SK-N-SH treated with all-trans-retinoic acid at 6 μM for 48 hours (cell line): Measurements from ENCODE around the gene LRP2.

Experiments
- ATAC-seq: fragments of 200-7000 bp; cut with Tn5 transposase; 3 replicates; pipeline ENCODE4 v1.9.1; 2020; ENCODE audit warnings: mild to moderate bottlenecking, moderate library complexity
- ARNTL ChIP-seq: fragments of 450-650 bp; formaldehyde crosslinking; IDR thresholded peaks from 2 replicates; pipeline ENCODE4 v1.5.0; 2020; ENCODE audit warnings: low read depth, mild to moderate bottlenecking, moderate library complexity, borderline replicate concordance
- BACH2 ChIP-seq: fragments of 250-450 bp; sonication (Bioruptor Pico); IDR thresholded peaks from 2 replicates; pipeline ENCODE4 v1.9.0; 2021; ENCODE audit warnings: mild to moderate bottlenecking, borderline replicate concordance
- CREB5 ChIP-seq: fragments of 250-450 bp; sonication (Bioruptor Pico); IDR thresholded peaks from 2 replicates; pipeline ENCODE4 v1.5.1; 2020; ENCODE audit warnings: low read depth, mild to moderate bottlenecking, moderate library complexity
- CSDC2 ChIP-seq: fragments of 250-450 bp; sonication (Bioruptor Pico); IDR thresholded peaks from 2 replicates; pipeline ENCODE4 v1.5.0; 2020; ENCODE audit warnings: mild to moderate bottlenecking, moderate library complexity
- CSRNP3 ChIP-seq: fragments of 250-450 bp; sonication (Bioruptor Pico); IDR thresholded peaks from 2 replicates; pipeline ENCODE4 v1.5.1; 2021; ENCODE audit warnings: mild to moderate bottlenecking, moderate library complexity
- ESRRG ChIP-seq: fragments of 250-450 bp; sonication (Bioruptor Pico); IDR thresholded peaks from 2 replicates; pipeline ENCODE4 v1.6.1; 2021; ENCODE audit warnings: mild to moderate bottlenecking
- GLIS3 ChIP-seq: fragments of 250-450 bp; sonication (Bioruptor Pico); IDR thresholded peaks from 2 replicates; pipeline ENCODE4 v1.5.0; 2020; ENCODE audit warnings: mild to moderate bottlenecking, moderate library complexity
- ISL1 ChIP-seq: fragments of 250-450 bp; sonication (Bioruptor Pico); IDR thresholded peaks from 2 replicates; pipeline ENCODE4 v2.1.2; 2022; ENCODE audit warnings: mild to moderate bottlenecking, moderate library complexity
- OSR1 ChIP-seq: fragments of 250-450 bp; sonication (Bioruptor Pico); IDR thresholded peaks from 2 replicates; pipeline ENCODE4 v1.8.0; 2022; ENCODE audit warnings: moderate library complexity, mild to moderate bottlenecking, inconsistent platforms
- PATZ1 ChIP-seq: fragments of 250-450 bp; sonication (Bioruptor Pico); IDR thresholded peaks from 2 replicates; pipeline ENCODE4 v1.8.0; 2020; ENCODE audit warnings: mild to moderate bottlenecking, moderate library complexity, borderline replicate concordance
- POU6F1 ChIP-seq: fragments of 250-450 bp; sonication (Bioruptor Pico); IDR thresholded peaks from 2 replicates; pipeline ENCODE4 v1.8.0; 2021; ENCODE audit warnings: low read depth, mild to moderate bottlenecking, moderate library complexity, borderline replicate concordance
- PPARA ChIP-seq: fragments of 250-450 bp; sonication (Bioruptor Pico); IDR thresholded peaks from 2 replicates; pipeline ENCODE4 v1.5.0; 2020; ENCODE audit warnings: mild to moderate bottlenecking, borderline replicate concordance
- RARB ChIP-seq: fragments of 250-450 bp; sonication (Bioruptor Pico); IDR thresholded peaks from 2 replicates; pipeline ENCODE4 v1.8.0; 2021; ENCODE audit warnings: mild to moderate bottlenecking, moderate library complexity
- SNAI2 ChIP-seq: fragments of 250-450 bp; sonication (Bioruptor Pico); IDR thresholded peaks from 2 replicates; pipeline ENCODE4 v1.5.0; 2020; ENCODE audit warnings: mild to moderate bottlenecking, moderate library complexity
- TCF4 ChIP-seq: fragments of 250-450 bp; sonication (Bioruptor Pico); IDR thresholded peaks from 2 replicates; pipeline ENCODE4 v1.8.0; 2021; ENCODE audit warnings: mild to moderate bottlenecking, moderate library complexity, borderline replicate concordance
- TOX ChIP-seq: fragments of 250-450 bp; sonication (Bioruptor Pico); IDR thresholded peaks from 2 replicates; pipeline ENCODE4 v1.8.0; 2021; ENCODE audit warnings: mild to moderate bottlenecking, moderate library complexity, borderline replicate concordance
- ZC3H10 ChIP-seq: fragments of 250-450 bp; sonication (Bioruptor Pico); IDR thresholded peaks from 2 replicates; pipeline ENCODE4 v1.5.1; 2021; ENCODE audit warnings: mild to moderate bottlenecking, moderate library complexity
- ZFP3 ChIP-seq: fragments of 250-450 bp; sonication (Bioruptor Pico); IDR thresholded peaks from 2 replicates; pipeline ENCODE4 v1.5.0; 2020; ENCODE audit warnings: mild to moderate bottlenecking, moderate library complexity
- ZFP30 ChIP-seq: fragments of 450-650 bp; formaldehyde crosslinking; IDR thresholded peaks from 2 replicates; pipeline ENCODE4 v1.5.0; 2022; ENCODE audit warnings: mild to moderate bottlenecking, moderate library complexity
- ZNF565 ChIP-seq: fragments of 450-650 bp; formaldehyde crosslinking; conservative IDR thresholded peaks from 2 replicates; pipeline ENCODE4 v1.5.0; 2020; ENCODE audit warnings: low read depth, mild to moderate bottlenecking, moderate library complexity
- ZNF70 ChIP-seq: fragments of 450-650 bp; formaldehyde crosslinking; IDR thresholded peaks from 2 replicates; pipeline ENCODE4 v1.5.0; 2020; ENCODE audit warnings: mild to moderate bottlenecking, moderate library complexity
- ZNF8 ChIP-seq: fragments of 450-650 bp; formaldehyde crosslinking; IDR thresholded peaks from 2 replicates; pipeline ENCODE4 v1.5.0; 2020; ENCODE audit warnings: mild to moderate bottlenecking, moderate library complexity

LRP2 gene

GRCh38 chr2:169324581-169325260 lies 37.6 kb downstream of the LRP2 start:
- no peak for TF ChIP-seq ESRRG (CRISPR knock-in tag)
- TF ChIP-seq ZNF8 (CRISPR knock-in tag) = no peak
- no peak for TF ChIP-seq BACH2 (CRISPR knock-in tag)
- TF ChIP-seq ZNF565 = no peak
- TF ChIP-seq CREB5 (CRISPR knock-in tag) = no peak
- TF ChIP-seq RARB (CRISPR knock-in tag) = no peak
- TF ChIP-seq OSR1 (CRISPR knock-in tag) = no peak
- TF ChIP-seq POU6F1 (CRISPR knock-in tag) = no peak
- no peak for TF ChIP-seq SNAI2 (CRISPR knock-in tag)
- TF ChIP-seq TCF4 (CRISPR knock-in tag) = no peak
- TF ChIP-seq PPARA = no peak
- no peak for TF ChIP-seq GLIS3 (CRISPR knock-in tag)
- TF ChIP-seq CSDC2 (CRISPR knock-in tag) = no peak
- TF ChIP-seq TOX (CRISPR knock-in tag) = no peak
- no peak for TF ChIP-seq ISL1
- no peak for TF ChIP-seq ARNTL (CRISPR knock-in tag)
- no peak for TF ChIP-seq ZNF70 (CRISPR knock-in tag)
- TF ChIP-seq PATZ1 = no peak
- no peak for TF ChIP-seq CSRNP3 (CRISPR knock-in tag)
- TF ChIP-seq ZFP30 (CRISPR knock-in tag) = no peak
- TF ChIP-seq, all 23 proteins: peak for 0
- ATAC-seq = no peak

GRCh38 chr2:169323841-169324240 lies 38.5 kb downstream of the LRP2 start:
- no peak for ATAC-seq
- TF ChIP-seq PPARA = no peak

- ATAC-seq = no peak
These were observed 41.8 kb downstream of the LRP2 start for GRCh38 chr2:169320561-169320960.

More at GRCh38 chr2:169320561-169320960, 41.8 kb downstream of the LRP2 start:
- TF ChIP-seq ESRRG (CRISPR knock-in tag) (no peak), ARNTL (CRISPR knock-in tag) (no peak), ZC3H10 (no peak), ZNF70 (CRISPR knock-in tag) (no peak), RARB (CRISPR knock-in tag) (no peak), PPARA (no peak), OSR1 (CRISPR knock-in tag) (no peak), ZFP3 (no peak), PATZ1 (no peak), ZFP30 (CRISPR knock-in tag) (no peak), GLIS3 (CRISPR knock-in tag) (no peak)
- TF ChIP-seq, all 23 proteins: peak for 0
